Epidermal melanocyte (primary cell): ENCODE data around the gene PCDHGA4.
"Not testable (repeated sequence)": the region's sequence is repeated elsewhere in the genome, so short reads cannot be mapped to it uniquely, and the experiment has no call there.

Experiments used
- DNase-seq: peaks from one replicate; pipeline ENCODE4 v3.0.0; 2011; ENCODE audit warnings: low spot score; ENCODE audit not compliant: insufficient read length

The PCDHGA4 gene

DNA sequence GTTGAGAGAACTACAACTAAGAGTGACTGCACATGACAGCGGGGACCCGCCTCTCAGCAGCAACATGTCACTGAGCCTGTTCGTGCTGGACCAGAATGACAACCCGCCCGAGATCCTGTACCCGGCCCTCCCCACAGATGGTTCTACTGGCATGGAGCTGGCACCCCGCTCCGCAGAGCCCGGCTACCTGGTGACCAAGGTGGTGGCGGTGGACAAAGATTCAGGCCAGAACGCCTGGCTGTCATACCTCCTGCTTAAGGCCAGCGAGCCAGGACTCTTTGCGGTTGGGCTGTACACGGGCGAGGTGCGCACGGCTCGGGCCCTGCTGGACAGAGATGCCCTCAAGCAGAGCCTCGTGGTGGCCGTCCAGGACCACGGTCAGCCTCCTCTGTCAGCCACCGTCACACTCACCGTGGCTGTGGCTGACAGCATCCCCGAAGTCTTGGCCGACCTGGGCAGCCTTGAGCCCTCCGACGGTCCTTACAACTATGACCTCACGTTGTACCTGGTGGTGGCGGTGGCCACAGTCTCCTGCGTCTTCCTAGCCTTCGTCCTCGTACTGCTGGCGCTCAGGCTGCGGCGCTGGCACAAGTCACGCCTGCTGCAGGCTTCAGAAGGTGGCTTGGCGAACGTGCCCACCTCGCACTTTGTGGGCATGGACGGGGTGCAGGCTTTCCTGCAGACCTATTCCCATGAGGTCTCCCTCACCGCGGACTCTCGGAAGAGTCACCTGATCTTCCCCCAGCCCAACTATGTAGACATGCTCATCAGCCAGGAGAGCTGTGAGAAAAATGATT is 29.8 kb downstream of the PCDHGA4 start:
- DNase-seq = no peak

GRCh38 chr5:141387557-141388311 is 32.9 kb downstream of the PCDHGA4 start, which contains the start of gene PCDHGB4:
TSS of gene PCDHGB4 (plus strand) at chr5:141387698. CDS start at chr5:141387885, 187 bp downstream.
- not testable (repeated sequence) for DNase-seq

DNA sequence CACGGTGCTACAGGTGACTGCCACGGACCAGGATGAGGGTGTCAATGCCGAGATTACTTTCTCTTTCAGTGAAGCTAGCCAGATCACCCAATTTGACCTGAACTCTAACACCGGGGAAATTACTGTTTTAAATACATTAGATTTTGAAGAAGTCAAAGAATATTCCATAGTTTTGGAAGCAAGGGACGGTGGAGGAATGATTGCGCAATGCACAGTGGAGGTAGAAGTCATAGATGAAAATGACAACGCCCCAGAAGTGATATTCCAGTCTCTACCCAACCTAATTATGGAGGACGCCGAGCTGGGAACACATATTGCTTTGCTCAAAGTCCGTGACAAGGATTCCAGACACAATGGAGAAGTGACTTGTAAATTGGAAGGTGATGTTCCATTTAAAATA is 33.8 kb downstream of the PCDHGA4 start:
- no peak for DNase-seq

DNA sequence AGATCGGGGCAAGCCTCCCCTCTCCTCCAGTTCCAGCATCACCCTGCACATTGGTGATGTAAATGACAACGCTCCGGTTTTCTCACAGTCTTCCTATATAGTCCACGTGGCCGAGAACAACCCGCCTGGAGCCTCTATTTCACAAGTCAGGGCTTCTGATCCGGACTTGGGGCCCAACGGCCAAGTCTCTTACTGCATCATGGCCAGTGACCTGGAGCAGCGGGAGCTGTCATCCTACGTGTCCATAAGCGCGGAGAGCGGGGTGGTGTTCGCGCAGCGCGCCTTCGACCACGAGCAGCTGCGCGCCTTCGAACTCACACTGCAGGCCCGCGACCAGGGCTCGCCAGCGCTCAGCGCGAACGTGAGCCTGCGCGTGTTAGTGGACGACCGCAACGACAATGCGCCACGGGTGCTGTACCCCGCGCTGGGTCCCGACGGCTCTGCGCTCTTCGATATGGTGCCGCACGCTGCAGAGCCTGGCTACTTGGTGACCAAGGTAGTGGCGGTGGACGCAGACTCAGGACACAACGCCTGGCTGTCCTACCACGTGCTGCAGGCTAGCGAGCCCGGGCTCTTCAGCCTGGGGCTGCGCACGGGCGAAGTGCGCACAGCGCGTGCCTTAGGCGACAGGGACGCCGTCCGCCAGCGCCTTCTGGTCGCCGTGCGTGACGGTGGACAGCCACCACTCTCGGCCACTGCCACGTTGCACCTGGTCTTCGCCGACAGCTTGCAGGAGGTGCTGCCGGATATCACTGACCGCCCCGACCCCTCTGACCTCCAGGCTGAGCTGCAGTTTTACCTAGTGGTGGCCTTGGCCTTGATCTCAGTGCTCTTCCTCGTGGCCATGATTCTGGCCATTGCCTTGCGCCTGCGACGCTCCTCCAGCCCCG is 34.6 kb downstream of the PCDHGA4 start:
- no peak for DNase-seq

GRCh38 chr5:141392429-141393198 is 37.8 kb downstream of the PCDHGA4 start, which contains the start of gene PCDHGA8:
TSS of gene PCDHGA8 (plus strand) at chr5:141392633. CDS start at chr5:141392814, 181 bp downstream.
- no peak for DNase-seq

- DNase-seq = no peak
Measured at GRCh38 chr5:141393267-141393666, 38.4 kb downstream of the PCDHGA4 start.

DNA sequence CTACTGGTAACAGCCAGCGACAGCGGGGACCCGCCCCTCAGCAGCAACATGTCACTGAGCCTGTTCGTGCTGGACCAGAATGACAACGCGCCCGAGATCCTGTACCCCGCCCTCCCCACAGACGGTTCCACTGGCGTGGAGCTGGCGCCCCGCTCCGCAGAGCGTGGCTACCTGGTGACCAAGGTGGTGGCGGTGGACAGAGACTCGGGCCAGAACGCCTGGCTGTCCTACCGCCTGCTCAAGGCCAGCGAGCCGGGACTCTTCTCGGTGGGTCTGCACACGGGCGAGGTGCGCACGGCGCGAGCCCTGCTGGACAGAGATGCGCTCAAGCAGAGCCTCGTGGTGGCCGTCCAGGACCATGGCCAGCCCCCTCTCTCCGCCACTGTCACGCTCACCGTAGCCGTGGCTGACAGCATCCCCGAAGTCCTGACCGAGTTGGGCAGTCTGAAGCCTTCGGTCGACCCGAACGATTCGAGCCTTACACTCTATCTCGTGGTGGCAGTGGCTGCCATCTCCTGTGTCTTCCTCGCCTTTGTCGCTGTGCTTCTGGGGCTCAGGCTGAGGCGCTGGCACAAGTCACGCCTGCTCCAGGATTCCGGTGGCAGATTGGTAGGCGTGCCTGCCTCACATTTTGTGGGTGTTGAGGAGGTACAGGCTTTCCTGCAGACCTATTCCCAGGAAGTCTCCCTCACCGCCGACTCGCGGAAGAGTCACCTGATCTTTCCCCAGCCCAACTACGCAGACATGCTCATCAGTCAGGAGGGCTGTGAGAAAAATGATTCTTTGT is 39.8 kb downstream of the PCDHGA4 start:
- DNase-seq = not testable (repeated sequence)

GRCh38 chr5:141397756-141398551 is 43.1 kb downstream of the PCDHGA4 start, which contains the start of gene PCDHGB5:
TSS of gene PCDHGB5 (plus strand) at chr5:141397947. CDS start at chr5:141398128, 181 bp downstream.
- not testable (repeated sequence) for DNase-seq

GRCh38 chr5:141398608-141399007 is 43.8 kb downstream of the PCDHGA4 start:
- no peak for DNase-seq

DNA sequence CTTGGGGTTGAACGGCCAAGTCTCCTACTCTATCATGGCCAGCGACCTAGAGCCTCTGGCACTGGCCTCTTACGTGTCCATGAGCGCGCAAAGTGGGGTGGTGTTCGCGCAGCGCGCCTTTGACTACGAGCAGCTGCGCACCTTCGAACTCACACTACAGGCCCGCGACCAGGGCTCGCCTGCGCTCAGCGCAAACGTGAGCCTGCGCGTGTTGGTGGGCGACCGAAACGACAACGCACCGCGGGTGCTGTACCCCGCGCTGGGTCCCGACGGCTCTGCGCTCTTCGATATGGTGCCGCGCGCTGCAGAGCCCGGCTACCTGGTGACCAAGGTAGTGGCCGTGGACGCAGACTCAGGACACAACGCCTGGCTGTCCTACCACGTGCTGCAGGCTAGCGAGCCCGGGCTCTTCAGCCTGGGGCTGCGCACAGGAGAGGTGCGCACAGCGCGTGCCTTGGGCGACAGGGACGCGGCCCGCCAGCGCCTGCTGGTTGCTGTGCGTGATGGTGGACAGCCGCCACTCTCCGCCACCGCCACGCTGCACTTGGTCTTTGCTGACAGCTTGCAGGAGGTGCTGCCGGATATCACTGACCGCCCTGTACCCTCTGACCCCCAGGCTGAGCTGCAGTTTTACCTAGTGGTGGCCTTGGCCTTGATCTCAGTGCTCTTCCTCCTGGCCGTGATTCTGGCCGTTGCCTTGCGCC is 44.9 kb downstream of the PCDHGA4 start:
- DNase-seq = no peak

- no peak for DNase-seq
Measured at GRCh38 chr5:141402553-141403243, 47.9 kb downstream of the PCDHGA4 start, which contains the start of gene PCDHGA9. TSS of gene PCDHGA9 (plus strand) at chr5:141402778. CDS start at chr5:141402953, 175 bp downstream.

GRCh38 chr5:141403387-141403786 is 48.6 kb downstream of the PCDHGA4 start:
- DNase-seq = no peak
